ENCODE data around the gene KRTAP2-4.
"Not testable (repeated sequence)": the region's sequence is repeated elsewhere in the genome, so short reads cannot be mapped to it uniquely, and the experiment has no call there.

The KRTAP2-4 gene

DNA sequence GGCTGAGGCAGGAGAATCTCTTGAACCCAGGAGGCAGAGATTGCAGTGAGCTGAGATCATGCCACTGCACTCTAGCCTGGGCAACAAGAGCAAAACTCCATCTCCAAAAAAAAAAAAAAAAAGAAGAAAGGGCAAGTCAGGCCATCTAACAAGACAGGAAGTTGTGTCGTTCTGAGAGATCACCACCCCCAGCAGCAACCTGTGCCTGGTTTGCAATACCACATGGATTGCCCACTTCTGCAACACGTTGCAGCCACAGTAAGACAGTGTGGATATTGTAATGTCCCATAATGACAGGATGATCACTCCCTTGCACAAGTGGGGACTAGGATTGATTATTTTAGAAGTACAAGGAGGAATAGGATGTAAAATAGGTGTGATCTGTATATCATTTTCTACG, 3.4 kb upstream of the KRTAP2-4 start:
- DNase-seq, result no peak

- no peak for DNase-seq
Observed at GRCh38 chr17:41067281-41067680, 1.6 kb upstream of the KRTAP2-4 start.

GRCh38 chr17:41065016-41065689, 526 bp downstream of the KRTAP2-4 start:
- DNase-seq, result not testable (repeated sequence)

DNA sequence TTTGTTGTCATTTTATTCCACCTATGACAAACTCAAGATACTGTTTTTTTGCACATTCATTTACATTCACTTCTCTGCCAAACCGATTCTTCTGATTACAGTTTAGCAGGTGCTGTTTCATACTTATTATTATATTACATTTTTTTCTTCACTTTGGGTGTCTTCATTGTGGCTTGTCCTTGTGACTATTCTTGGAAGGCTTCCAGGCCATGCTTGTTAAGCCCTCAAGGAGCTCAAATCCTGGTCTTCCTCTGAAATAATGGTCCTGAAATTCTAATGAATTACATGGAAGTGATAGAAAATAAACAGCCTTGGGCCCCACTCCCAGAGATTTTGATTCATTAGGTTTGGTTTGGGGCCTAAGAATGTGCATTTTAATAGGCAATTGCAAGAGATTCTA, 1.4 kb downstream of the KRTAP2-4 start:
- no peak for DNase-seq

GRCh38 chr17:41063449-41063848, 2.2 kb downstream of the KRTAP2-4 start:
- DNase-seq, result no peak

DNA sequence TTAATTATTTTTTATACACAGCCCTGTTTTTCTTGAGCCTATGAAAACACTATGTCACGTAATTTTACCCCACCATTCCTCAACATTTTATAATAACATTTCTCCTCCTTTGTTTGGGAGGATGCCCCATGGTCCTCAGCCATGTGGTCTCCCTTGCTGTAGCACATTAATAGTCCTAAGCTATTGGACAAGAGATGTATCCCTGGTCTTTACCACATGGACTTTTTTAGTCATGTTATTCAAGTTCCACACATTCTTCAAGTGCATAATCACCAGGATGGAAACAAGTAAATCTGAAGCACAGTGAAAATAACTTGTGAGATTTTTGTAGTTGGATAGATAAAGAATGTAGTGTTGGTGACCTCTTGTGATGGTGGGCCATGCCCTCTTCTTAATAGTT, 3.7 kb downstream of the KRTAP2-4 start:
- no peak for DNase-seq

- DNase-seq, result no peak
Observed at GRCh38 chr17:41060052-41060604, 5.6 kb downstream of the KRTAP2-4 start, which contains the start of gene KRTAP2-3. KRTAP2-3 (minus strand) TSS chr17:41060114; CDS start chr17:41060050, 64 bp downstream.

DNA sequence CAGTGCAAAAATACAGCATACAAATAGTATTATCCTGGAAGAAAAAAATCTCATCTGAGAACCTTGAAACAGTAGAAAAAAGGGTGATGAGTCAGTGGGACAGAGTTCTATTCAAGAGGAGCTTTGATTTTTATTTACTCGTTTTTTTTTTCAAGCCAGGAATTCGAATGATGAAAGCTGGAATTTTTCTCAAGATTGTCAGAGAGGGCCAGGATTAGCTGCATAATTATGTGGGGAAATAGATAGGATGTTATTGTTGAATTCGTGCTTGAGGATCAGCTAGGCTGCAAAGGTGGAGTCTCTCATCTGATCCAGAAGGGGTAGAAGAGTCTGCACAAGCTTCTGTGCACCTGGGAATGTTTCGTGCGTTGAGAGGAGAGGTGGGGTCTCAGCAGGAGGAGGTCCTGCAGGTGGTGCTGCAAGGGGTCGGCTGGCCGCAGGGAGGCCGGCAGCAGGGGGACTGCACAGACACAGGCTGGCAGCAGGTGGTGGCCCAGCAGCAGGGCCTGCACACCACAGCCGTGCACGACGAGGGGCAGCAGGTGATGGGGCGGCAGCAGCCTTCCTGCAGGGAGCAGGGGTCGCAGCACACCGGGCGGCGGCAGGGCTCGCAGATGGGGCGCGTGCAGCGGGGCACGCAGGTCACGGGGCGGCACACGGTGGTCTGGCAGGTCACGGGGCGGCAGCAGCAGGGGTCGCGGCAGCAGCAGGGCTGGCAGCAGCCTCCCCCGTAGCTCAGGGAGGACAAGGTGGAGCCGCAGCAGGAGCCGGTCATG, 6.2 kb downstream of the KRTAP2-4 start:
- not testable (repeated sequence) for DNase-seq

DNA sequence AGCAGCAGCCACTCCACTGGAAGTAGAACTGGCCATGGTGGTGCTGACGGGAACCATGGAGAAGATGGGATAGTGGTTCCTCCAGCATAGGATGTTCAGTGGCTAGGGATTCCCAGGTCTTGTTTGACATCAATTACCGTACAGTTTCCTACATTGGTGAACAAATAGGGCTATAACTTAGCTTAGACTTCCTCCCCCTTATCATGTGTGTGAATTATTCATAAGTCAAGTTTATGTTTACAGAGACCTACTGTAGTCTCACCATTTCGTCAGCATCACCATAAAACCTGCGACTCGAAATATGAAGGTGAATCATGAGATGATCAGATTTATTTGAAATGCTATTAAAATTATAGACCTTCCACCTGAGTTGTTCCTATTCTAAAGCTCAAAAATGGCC, 6.9 kb downstream of the KRTAP2-4 start:
- DNase-seq, result no peak

DNA sequence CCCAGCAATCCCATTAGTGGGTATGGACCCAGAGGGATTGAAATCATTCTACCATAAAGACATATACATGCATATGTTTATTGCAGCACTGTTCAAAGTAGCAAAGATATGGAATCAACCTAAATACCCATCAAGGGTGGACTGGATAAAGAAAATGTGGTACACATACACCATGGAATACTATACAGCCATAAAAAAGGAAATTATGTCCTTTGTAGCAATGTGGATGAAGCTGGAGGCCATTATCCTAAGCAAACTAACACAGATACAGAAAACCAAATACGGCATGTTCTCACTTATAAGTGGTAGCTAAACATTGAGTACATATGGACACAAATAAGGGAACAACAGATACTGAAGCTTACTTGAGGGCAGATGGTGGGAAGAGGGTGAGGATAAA, 8.1 kb downstream of the KRTAP2-4 start:
- no peak for DNase-seq

- DNase-seq, result not testable (repeated sequence)
Observed at GRCh38 chr17:41055130-41055529, 10.5 kb downstream of the KRTAP2-4 start, which contains the start of gene KRTAP2-2. KRTAP2-2 (minus strand) TSS chr17:41055230; CDS start chr17:41055211, 19 bp downstream.

- DNase-seq, result not testable (repeated sequence)
Observed at GRCh38 chr17:41054556-41054955, 11.1 kb downstream of the KRTAP2-4 start.

- DNase-seq, result no peak
Observed at GRCh38 chr17:41054025-41054424, 11.7 kb downstream of the KRTAP2-4 start.

GRCh38 chr17:41052566-41052965, 13.1 kb downstream of the KRTAP2-4 start:
- DNase-seq, result no peak

DNA sequence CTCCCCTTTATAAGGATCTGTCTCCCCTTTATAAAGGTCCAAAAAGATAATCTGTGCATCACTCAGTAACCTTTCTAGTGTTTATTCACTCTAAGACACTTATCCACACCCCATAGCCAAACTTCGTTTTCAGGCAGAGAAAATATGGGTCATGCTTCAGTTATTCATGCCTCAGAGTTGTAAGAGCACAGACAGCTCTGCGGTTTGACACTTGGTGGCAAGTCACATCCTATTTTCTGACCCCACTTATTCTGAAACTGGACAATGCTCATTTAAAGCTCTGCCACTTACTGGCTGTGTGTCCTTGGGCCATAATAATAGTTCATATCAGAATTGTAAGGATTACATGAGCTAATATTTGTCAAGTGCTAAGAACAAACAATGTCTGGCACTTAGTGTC, 16.6 kb downstream of the KRTAP2-4 start:
- no peak for DNase-seq

DNA sequence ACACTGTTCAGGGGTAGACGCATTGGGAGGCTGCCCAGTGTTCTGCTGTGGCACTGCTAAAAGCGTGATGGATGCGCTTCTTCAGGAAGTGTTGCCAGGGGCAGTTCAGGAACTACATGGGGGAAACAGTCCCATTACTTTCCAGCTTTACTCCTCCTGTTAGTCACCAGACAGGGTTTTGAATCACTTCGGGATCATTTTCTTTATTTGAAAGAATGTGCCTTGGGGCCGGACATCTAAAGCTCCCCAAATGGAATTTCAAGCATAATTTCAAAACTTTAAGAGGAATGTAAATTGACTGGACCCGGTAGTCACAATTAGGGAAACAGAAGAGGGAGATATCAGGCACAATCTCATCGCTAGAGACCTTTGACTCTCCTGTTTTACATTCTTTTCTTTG, 17.2 kb downstream of the KRTAP2-4 start:
- DNase-seq, result no peak

DNA sequence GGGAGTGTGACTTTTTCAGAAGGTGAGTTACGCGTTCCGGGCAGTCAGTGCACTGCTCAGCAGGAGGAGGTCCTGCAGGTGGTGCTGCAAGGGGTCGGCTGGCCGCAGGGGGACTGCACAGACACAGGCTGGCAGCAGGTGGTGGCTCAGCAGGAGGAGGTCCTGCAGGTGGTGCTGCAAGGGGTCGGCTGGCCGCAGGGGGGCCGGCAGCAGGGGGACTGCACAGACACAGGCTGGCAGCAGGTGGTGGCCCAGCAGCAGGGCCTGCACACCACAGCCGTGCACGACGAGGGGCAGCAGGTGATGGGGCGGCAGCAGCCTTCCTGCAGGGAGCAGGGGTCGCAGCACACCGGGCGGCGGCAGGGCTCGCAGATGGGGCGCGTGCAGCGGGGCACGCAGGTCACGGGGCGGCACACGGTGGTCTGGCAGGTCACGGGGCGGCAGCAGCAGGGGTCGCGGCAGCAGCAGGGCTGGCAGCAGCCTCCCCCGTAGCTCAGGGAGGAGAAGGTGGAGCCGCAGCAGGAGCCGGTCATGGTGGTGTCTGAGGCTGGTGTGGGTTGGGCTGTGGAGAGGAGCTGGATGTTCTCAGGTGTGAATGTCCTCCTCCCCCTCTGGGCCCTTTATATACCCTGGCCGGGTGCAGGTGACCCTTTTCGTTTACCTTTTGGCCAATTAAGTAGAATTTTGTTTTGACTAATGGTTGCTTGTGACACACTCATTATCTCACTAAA, 18.8 kb downstream of the KRTAP2-4 start, which contains the start of gene KRTAP2-1:
KRTAP2-1 (minus strand) TSS at position 582 of the 731 bp plus-strand sequence; CDS start at position 533, 49 bp downstream.
- DNase-seq, result not testable (repeated sequence)

DNA sequence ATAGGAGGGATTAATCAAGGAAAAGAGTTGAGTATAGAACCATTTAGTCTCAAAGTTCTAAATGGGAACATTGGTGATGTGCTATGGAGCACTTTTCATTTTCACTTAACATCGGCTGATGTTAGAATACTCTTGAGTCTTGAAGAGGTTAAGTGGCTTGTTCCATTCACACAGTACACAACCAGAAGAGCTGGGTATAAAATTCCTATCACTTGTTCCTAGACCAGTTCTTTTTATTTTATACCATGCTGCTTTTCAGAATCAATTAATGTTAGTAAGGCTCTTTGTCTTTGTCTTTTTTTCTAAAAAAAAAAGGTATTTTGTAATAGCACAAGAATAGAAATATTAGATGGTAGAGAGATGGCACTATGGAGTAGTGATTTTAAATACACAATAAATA, 22.7 kb downstream of the KRTAP2-4 start:
- DNase-seq, result no peak

- peak; percentile 41 for DNase-seq
Observed at GRCh38 chr17:41040783-41041571, 24.7 kb downstream of the KRTAP2-4 start, which contains the start of gene KRTAP1-1. KRTAP1-1 (minus strand) TSS chr17:41041450; CDS start chr17:41041397, 53 bp downstream.

GRCh38 chr17:41037853-41038350, 27.8 kb downstream of the KRTAP2-4 start:
- no peak for DNase-seq

DNA sequence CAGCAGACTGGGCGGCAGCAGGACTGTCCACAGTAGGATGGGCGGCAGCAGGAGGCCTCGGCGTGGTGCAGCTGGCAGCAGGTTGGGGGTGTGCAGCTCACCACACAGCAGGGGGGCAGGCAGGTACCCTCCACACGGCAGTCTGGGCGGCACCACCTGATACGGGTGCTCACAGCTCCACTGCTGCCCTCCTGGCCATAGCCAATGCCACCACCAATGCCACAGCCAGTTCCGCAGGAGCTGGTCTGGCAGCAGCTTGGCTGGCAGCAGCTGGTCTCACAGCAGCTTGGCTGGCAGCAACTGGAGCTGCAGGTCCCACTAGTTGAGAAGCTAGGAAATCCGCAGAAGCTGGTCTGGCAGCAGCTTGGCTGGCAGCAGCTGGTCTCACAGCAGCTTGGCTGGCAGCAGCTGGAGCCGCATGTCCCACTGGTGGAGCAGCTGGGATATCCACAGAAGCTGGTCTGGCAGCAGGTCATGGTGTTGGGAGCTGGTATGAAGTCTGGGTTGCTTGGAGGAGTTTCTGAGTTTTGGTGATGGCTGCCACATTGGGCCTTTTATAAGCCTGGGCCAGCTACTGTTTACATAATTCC, 31.2 kb downstream of the KRTAP2-4 start, which contains the start of gene KRTAP1-3:
KRTAP1-3 (minus strand) TSS at position 529 of the 590 bp plus-strand sequence; CDS start at position 476, 53 bp downstream.
- DNase-seq, result peak; percentile 34

Measured in NCI-H1105 (cell line).